Measurements from ENCODE around the gene LRRC71.

LRRC71 gene

GRCh38 chr1:156896490-156897033, 23.9 kb upstream of the LRRC71 start:
- peak; percentile 81 for ATAC-seq
- TF ChIP-seq PATZ1 (CRISPR knock-in tag; IDR thresholded peaks at IDR 0.05; ENCODE audit: borderline replicate concordance), result peak; percentile 71; the same call in 1 of the 2 replicates
- no peak for TF ChIP-seq ZC3H10 (CRISPR knock-in tag; IDR thresholded peaks at IDR 0.05)
- TF ChIP-seq OSR1 (CRISPR knock-in tag; IDR thresholded peaks at IDR 0.05), result 0 out of 2 replicates have a peak, but pooled peaks have one; percentile 61
- no peak for TF ChIP-seq RARB (CRISPR knock-in tag; IDR thresholded peaks at IDR 0.05)
- no peak for TF ChIP-seq ZFP30 (CRISPR knock-in tag; IDR thresholded peaks at IDR 0.05)
- no peak for TF ChIP-seq TOX (CRISPR knock-in tag; IDR thresholded peaks at IDR 0.05; ENCODE audit: borderline replicate concordance)

GRCh38 chr1:156897078-156897825, 23.2 kb upstream of the LRRC71 start:
- TF ChIP-seq ARNTL (CRISPR knock-in tag; IDR thresholded peaks at IDR 0.05; ENCODE audit: borderline replicate concordance, low read depth) (no peak), ZFP3 (CRISPR knock-in tag; IDR thresholded peaks at IDR 0.05) (0 out of 2 replicates have a peak, but pooled peaks have one; percentile 16)
- ATAC-seq, result peak; percentile 53

GRCh38 chr1:156898161-156898566, 22.3 kb upstream of the LRRC71 start:
- TF ChIP-seq ZNF8 (CRISPR knock-in tag; IDR thresholded peaks at IDR 0.05) (no peak), ZC3H10 (CRISPR knock-in tag; IDR thresholded peaks at IDR 0.05) (no peak)
- ATAC-seq, result peak; percentile 17

- no peak for TF ChIP-seq SNAI2 (CRISPR knock-in tag; IDR thresholded peaks at IDR 0.05)
- no peak for ATAC-seq
Observed at GRCh38 chr1:156898971-156899664, 21.3 kb upstream of the LRRC71 start.

GRCh38 chr1:156899956-156900718, 20.3 kb upstream of the LRRC71 start:
- no peak for ATAC-seq
- TF ChIP-seq PATZ1 (CRISPR knock-in tag; IDR thresholded peaks at IDR 0.05; ENCODE audit: borderline replicate concordance), result no peak
- TF ChIP-seq ZNF70 (CRISPR knock-in tag; IDR thresholded peaks at IDR 0.05), result no peak
- no peak for TF ChIP-seq BACH2 (CRISPR knock-in tag; IDR thresholded peaks at IDR 0.05; ENCODE audit: borderline replicate concordance)
- TF ChIP-seq POU6F1 (CRISPR knock-in tag; IDR thresholded peaks at IDR 0.05; ENCODE audit: borderline replicate concordance, low read depth), result no peak
- TF ChIP-seq TCF4 (CRISPR knock-in tag; IDR thresholded peaks at IDR 0.05; ENCODE audit: borderline replicate concordance), result no peak
- TF ChIP-seq TSHZ2 (CRISPR knock-in tag; IDR thresholded peaks at IDR 0.05), result no peak
- TF ChIP-seq CSRNP3 (CRISPR knock-in tag; IDR thresholded peaks at IDR 0.05), result no peak
- TF ChIP-seq CSDC2 (CRISPR knock-in tag; IDR thresholded peaks at IDR 0.05), result no peak
- TF ChIP-seq PPARA (CRISPR knock-in tag; IDR thresholded peaks at IDR 0.05; ENCODE audit: borderline replicate concordance), result no peak
- TF ChIP-seq ZFP3 (CRISPR knock-in tag; IDR thresholded peaks at IDR 0.05), result no peak
- no peak for TF ChIP-seq ARNTL (CRISPR knock-in tag; IDR thresholded peaks at IDR 0.05; ENCODE audit: borderline replicate concordance, low read depth)
- TF ChIP-seq OSR1 (CRISPR knock-in tag; IDR thresholded peaks at IDR 0.05), result no peak
- no peak for TF ChIP-seq SNAI2 (CRISPR knock-in tag; IDR thresholded peaks at IDR 0.05)
- no peak for TF ChIP-seq ZNF565 (CRISPR knock-in tag; conservative IDR thresholded peaks at IDR 0.05; ENCODE audit: low read depth)

Data from SK-N-SH treated with all-trans-retinoic acid at 6 μM for 48 hours (cell line).